HCT116 (cell line): ENCODE results near the gene ETHE1. TPM values are rescaled to one million over a fixed set of nuclear protein-coding genes. Genes with fewer than 3 reads are reported as not detected.

Experiments
- ATAC-seq: fragments of 200-7000 bp; cut with Tn5 transposase; 2 replicates; pipeline ENCODE4 v1.9.1; 2020; ENCODE audit warnings: mild to moderate bottlenecking, moderate library complexity
- BruUV-seq: library from RNA; stranded (reverse); fragments of 400-500 nt; replicated peaks from 2 replicates; lab custom pipeline; 2021; lab: Mats Ljungman, UMichigan
- CTCF ChIA-PET: fragments of 300-600 bp; sonication (Branson Sonifier 250); formaldehyde crosslinking; loops from one replicate; lab custom pipeline; 2021; ENCODE audit warnings: antibody characterized with exemption; lab: Charles Lee
- POLR2A ChIA-PET: fragments of 300-600, 350-600 bp; sonication (Branson Sonifier 250); formaldehyde crosslinking; loops from one replicate; lab custom pipeline; 2021; ENCODE audit warnings: antibody characterized with exemption; lab: Charles Lee
- RAD21 ChIA-PET, 2 experiments: fragments of 300-600 bp; sonication (Branson Sonifier 250); formaldehyde crosslinking; loops; one replicate each; lab custom pipeline; 2023; ENCODE audit warnings: low total read pairs in 2 of 2; ENCODE audit not compliant: uncharacterized antibody in 2 of 2, unreplicated experiment in 2 of 2, low non-redundant PET in 1 of 2; lab: Charles Lee
- DNase-seq: peaks from one replicate; pipeline ENCODE4 v3.0.0-alpha.2; 2010; ENCODE audit warnings: low read depth, low spot score
- H2AFZ ChIP-seq: fragments of 200-600 bp; shearing (Covaris generic), sonication (generic); 2 replicates; pipeline ENCODE4 v1.6.1; 2017; ENCODE audit warnings: low read depth, mixed run types, mixed read lengths, antibody characterized with exemption, low read length; ENCODE audit not compliant: poor library complexity, severe bottlenecking
- H3K27ac ChIP-seq: 2 replicates; pipeline ENCODE4 v1.5.1; 2012; ENCODE audit warnings: low read depth, low read length
- H3K27me3 ChIP-seq: fragments of 200-600 bp; sonication (generic); 2 replicates; pipeline ENCODE4 v1.6.1; 2016; ENCODE audit warnings: mixed run types, low read length, mixed read lengths; ENCODE audit not compliant: insufficient read depth
- H3K36me3 ChIP-seq, 2 experiments: fragments of 200-500 bp in 1 of 2; fragments of 200-600 bp in 1 of 2; sonication (Bioruptor generic) in 1 of 2; sonication (generic) in 1 of 2; 2 replicates each; pipeline versions ENCODE4 v1.5.1 to v1.6.1; 2014 to 2016; ENCODE audit warnings: low read length in 2 of 2, inconsistent platforms in 1 of 2, mixed read lengths in 1 of 2, mixed run types in 1 of 2; ENCODE audit not compliant: insufficient read depth in 2 of 2, control insufficient read depth in 1 of 2
- H3K4me1 ChIP-seq, 2 experiments: fragments of 200-600 bp in 1 of 2; sonication (generic) in 1 of 2; 2 replicates each; pipeline versions ENCODE4 v1.5.1 to v1.6.1; 2012 to 2017; ENCODE audit warnings: low read length in 2 of 2, inconsistent platforms in 1 of 2, mild to moderate bottlenecking in 1 of 2, mixed read lengths in 1 of 2, mixed run types in 1 of 2, moderate library complexity in 1 of 2; ENCODE audit not compliant: insufficient read depth in 2 of 2, control insufficient read depth in 1 of 2
- H3K4me2 ChIP-seq: fragments of 200-600 bp; sonication (generic); 2 replicates; pipeline ENCODE4 v1.6.1; 2017; ENCODE audit warnings: mixed run types, low read length, mixed read lengths
- H3K4me3 ChIP-seq, 2 experiments: fragments of 200-600 bp in 1 of 2; sonication (generic) in 1 of 2; replicated peaks in 1 of 2; 2 replicates each; pipeline ENCODE4 v1.5.1; 2011 to 2016; ENCODE audit warnings: low read length in 2 of 2, control low read depth in 1 of 2, low read depth in 1 of 2, mild to moderate bottlenecking in 1 of 2, mixed read lengths in 1 of 2, mixed run types in 1 of 2
- H3K79me2 ChIP-seq: fragments of 200-600 bp; sonication (generic); 2 replicates; pipeline ENCODE4 v1.6.1; 2017; ENCODE audit warnings: mild to moderate bottlenecking, mixed run types, low read length, moderate library complexity, mixed read lengths; ENCODE audit not compliant: insufficient read depth
- H3K9ac ChIP-seq: fragments of 200-600 bp; sonication (generic); 2 replicates; pipeline ENCODE4 v1.6.1; 2016; ENCODE audit warnings: low read length, mixed read lengths
- H3K9me2 ChIP-seq: fragments of 200-600 bp; sonication (generic), shearing (Covaris generic); 2 replicates; pipeline ENCODE4 v1.6.1; 2017; ENCODE audit warnings: mixed run types, mild to moderate bottlenecking, moderate library complexity; ENCODE audit not compliant: insufficient read depth
- H3K9me3 ChIP-seq, 2 experiments: fragments of 200-500 bp in 1 of 2; fragments of 200-600 bp in 1 of 2; sonication (Bioruptor generic) in 1 of 2; sonication (generic) in 1 of 2; 2 replicates each; pipeline ENCODE4 v1.6.1; 2014 to 2017; ENCODE audit warnings: low read length in 2 of 2, mixed read lengths in 2 of 2, inconsistent platforms in 1 of 2, low read depth in 1 of 2, mild to moderate bottlenecking in 1 of 2, mixed run types in 1 of 2, moderate library complexity in 1 of 2; ENCODE audit not compliant: control insufficient read depth in 1 of 2, insufficient read depth in 1 of 2
- H4K20me1 ChIP-seq: fragments of 200-600 bp; sonication (generic), shearing (Covaris generic); 2 replicates; pipeline ENCODE4 v1.6.1; 2017; ENCODE audit warnings: mixed run types, mild to moderate bottlenecking, moderate library complexity; ENCODE audit not compliant: insufficient read depth
- ELF1 ChIP-seq: IDR thresholded peaks from 2 replicates; pipeline ENCODE4 v1.6.1; 2012; ENCODE audit warnings: low read depth, borderline replicate concordance
- EZH2phosphoT487 ChIP-seq: fragments of 200-600 bp; IDR thresholded peaks from 2 replicates; pipeline ENCODE4 v1.6.1; 2018; ENCODE audit warnings: antibody characterized with exemption, borderline replicate concordance
- RAD21 ChIP-seq: IDR thresholded peaks from 2 replicates; pipeline ENCODE4 v1.6.1; 2012; ENCODE audit warnings: low read depth, mild to moderate bottlenecking
- TCF7L2 ChIP-seq: IDR thresholded peaks from 2 replicates; pipeline ENCODE4 v1.7.0; 2011; ENCODE audit warnings: borderline replicate concordance, inconsistent platforms; ENCODE audit not compliant: insufficient read depth, insufficient read length; ENCODE audit errors: extremely low read depth
- intact Hi-C: fragments of 100-400 bp; cut with micrococcal nuclease; formaldehyde crosslinking; loops from 2 replicates; pipeline ENCODE4 v1.10.0; 2022
- total RNA-seq: library from RNA; stranded (reverse); gene quantifications from one replicate; pipeline ENCODE4 v1.2.1, GENCODE V29; 2021; ENCODE audit not compliant: unreplicated experiment
- TF ChIP-seq, protein P1 (sequence below): IDR thresholded peaks from 2 replicates; pipeline ENCODE4 v1.6.1; 2012

The ETHE1 gene
- total RNA-seq, 1 experiment from 2014 or later, result 64.3 TPM

DNA sequence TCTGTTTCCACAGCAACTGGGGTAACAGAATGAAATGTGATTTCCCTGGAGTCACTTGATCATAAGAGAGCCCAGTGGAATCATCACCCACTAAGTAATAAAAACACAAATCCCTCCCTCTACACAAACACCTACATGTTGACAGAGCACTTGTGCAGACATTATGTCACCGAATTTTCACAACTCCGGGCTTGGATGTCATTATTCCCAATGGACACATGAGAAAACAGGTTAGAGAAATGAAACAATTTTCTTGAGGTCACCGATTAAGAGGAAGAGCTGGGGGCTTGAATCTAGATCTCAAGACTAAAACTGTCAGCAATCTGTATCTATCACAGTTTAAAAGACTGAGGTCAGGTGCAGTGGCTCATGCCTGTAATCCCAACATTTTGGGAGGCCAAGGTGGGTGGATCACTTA lies 45.2 kb upstream of the ETHE1 start:
- Histone ChIP-seq H3K4me2 (no peak overlapping the region), H3K27ac (no peak overlapping the region), H3K27me3 (no peaks in the 10 kb centered on the region), H3K4me3 (no peak overlapping the region), H3K36me3 (no peaks in the 10 kb centered on the region), H2AFZ (no peak overlapping the region), H3K9me2 (no peaks in the 10 kb centered on the region), H3K79me2 (peaks cover 10% of the 10 kb centered on the region; the same call in 1 of the 2 replicates), H4K20me1 (no peaks in the 10 kb centered on the region), H3K9me3 (no peaks in the 10 kb centered on the region), H3K9ac (no peak overlapping the region), H3K4me1 (peaks cover 11 to 14% of the 10 kb centered on the region in 2 experiments)
- intact Hi-C loops, result no loop called here
- ChIA-PET POLR2A (no interaction called here), CTCF (no interaction called here), RAD21 (no interaction called here)
- no peak for ATAC-seq
- no peak for TF ChIP-seq EZH2phosphoT487
- no peak for TF ChIP-seq TCF7L2
- TF ChIP-seq, protein P1, sequence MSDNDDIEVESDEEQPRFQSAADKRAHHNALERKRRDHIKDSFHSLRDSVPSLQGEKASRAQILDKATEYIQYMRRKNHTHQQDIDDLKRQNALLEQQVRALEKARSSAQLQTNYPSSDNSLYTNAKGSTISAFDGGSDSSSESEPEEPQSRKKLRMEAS, result no peak
- no TSS peak for BruUV-seq
- no peak for DNase-seq

DNA sequence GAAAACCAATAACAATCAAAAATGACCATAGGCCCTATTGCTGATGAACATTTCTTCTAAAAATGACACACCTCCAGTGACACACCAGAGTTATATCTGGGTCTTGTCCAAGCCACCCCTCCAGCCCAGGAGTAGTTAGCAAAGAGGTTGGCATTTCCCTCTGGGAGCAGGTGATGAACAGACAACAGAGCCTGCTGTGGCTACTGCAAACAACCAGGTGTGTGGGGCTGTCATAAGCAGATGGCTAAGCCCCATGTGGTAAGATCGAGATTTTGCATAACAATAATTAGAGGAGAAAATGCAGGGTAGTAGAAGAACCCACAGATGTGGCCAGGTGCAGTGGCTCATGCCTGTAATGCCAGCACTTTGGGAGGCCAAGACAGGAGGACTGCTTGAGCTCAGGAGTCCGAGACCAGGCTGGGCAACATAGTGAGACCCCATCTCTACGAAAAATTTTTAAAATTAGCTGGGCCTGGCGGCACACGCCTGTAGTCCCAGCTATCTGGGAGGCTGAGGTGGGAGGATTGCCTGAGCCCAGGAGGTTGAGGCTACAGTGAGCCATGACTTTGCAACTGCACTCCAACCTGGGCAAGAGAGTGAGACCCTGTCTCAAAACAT lies 43.3 kb upstream of the ETHE1 start:
- no peak for DNase-seq
- H3K9me2 ChIP-seq, result no peaks in the 10 kb centered on the region
- H4K20me1 ChIP-seq, result no peaks in the 10 kb centered on the region
- no peak overlapping the region for H3K9ac ChIP-seq
- H3K4me1 ChIP-seq, result peaks cover 5% of the 10 kb centered on the region in 2 experiments; a peak in 2 of 4 replicates
- H3K27ac ChIP-seq, result no peak overlapping the region
- TF ChIP-seq ELF1 (no peak), RAD21 (no peak)
- ATAC-seq, result no peak
- no peaks in the 10 kb centered on the region for H3K9me3 ChIP-seq
- BruUV-seq, result no TSS peak
- H3K4me3 ChIP-seq, result no peak overlapping the region
- ChIA-PET CTCF (no interaction called here), POLR2A (no interaction called here), RAD21 (no interaction called here)
- H3K36me3 ChIP-seq, result no peaks in the 10 kb centered on the region
- H3K79me2 ChIP-seq, result peaks cover 10% of the 10 kb centered on the region; the same call in 1 of the 2 replicates
- no peaks in the 10 kb centered on the region for H3K27me3 ChIP-seq
- no peak overlapping the region for H3K4me2 ChIP-seq
- intact Hi-C loops, result no loop called here
- no peak overlapping the region for H2AFZ ChIP-seq
